Measurements from ENCODE around the gene PEPD.

The PEPD gene

DNA sequence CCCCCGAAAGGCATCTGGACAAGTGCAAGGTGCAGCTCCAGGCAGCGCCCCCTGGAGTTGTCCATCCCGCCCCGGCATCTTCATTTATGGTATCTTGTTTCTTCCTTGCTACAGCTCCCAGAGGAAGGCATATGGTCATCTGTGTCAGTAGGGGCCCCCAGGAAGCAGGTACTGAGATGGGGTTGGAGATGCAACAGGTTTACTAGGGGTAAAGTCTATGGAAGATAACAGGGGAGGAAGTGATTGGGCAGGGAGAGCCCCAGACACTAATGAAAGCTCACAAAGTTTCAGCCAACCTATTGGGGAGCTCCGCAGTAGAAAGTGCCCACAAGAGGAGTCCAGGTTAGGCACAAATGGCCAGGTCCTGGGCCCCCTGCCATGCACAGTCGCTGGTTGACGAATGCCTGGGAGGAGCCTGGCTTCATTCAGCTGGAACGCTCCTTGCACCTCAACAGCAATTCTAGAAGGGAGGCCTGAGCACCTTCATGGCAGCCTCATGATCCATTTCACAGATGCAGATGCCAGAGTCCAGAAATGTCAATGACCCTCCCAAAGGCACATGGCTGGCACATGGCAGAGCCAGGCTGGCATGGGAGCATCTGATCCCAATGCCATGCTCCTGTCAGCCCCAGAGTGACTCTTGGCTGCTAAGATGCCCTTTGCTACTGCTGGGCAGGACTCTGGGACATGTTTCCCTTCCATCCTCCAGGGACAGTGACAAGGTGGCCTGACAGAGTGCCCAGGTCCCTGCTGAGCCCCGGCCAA is 23.8 kb upstream of the PEPD start:
- DNase-seq, result no peak

DNA sequence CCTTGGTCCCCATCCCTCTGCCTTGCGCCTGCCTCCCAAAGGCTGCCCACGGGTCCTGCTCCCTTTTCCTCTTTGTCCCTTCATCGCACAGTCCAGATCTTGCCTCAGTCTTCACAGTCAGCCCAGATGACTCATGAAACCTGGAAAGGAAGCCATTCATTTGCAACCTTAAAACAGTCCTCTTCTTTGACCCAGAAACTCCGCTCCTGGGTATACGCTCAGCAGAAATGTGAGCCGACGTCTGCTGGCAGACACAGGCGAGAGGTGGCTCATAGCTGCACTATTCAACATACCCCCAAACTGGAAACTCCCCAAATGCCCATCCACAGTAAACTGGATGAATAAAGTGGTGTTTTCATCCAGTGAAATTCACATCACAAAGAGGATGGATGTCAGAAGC is 13.6 kb upstream of the PEPD start:
- no peak for DNase-seq

DNA sequence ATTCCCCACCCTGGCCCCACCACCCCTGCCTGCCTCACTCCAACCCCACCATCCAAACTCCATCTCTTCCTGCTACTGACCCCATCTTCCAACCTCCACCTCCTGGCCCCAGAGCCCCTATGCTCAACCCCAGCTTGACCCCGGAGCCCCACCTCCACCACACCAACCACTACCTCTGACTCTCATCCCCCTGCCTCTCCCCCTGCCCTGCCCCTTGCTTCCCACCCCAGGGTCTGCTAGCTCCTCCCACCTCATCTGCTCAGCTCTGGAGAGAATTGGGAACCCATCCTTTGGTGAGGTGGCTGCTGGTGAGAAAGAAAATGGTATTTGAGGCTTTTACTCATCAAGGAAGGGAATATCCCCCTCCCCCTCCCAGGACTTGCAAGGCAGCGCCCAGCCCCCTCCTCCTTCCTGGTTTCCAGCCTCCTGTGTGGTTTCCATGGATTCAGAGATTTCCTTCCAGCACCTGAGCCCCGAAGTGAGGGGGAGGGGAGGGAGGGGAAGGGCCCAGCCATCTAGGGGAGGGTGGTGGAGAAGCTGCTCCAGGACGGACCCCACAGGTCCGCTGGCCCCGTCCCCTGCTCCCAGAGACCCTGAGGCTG is 11.4 kb upstream of the PEPD start:
- DNase-seq, result no peak

DNA sequence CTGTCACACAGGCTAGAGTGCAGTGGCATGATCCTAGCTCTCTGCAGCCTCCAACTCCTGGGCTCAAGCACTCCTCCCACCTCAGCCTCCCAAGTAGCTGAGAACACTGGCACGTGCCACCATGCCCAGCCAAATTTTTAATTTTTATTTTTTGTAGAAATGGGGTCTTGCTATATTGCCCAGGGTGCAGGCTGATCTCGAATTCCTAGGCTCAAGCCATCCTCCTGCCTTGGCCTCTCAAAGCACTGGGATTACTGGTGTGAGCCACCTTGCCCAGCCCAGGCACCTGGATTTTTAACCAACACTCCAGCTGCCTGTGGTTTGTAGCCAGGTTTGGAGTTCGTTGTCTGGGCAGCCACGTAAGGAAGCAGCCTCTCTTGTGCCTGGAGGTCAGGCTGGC is 9.3 kb upstream of the PEPD start:
- DNase-seq, result no peak

DNA sequence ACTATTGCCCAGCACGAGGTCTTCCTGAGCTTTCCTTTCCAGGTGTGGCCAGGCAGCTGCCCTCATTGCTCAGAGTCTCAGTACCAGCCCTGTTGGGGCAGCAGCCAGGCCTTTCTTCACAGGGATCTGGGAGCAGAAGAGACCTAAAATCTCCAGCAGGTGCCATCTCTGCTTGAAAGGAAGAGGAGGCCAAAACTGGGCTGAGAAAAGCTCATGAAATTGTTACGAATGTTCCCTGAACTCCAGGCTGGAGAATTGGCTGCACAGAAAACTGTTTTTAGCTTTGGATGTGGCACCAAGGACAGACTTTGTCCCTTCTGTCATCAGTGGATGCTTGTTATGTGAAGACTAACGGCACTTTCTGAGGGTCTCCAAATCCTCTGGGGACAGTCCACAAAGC is 8.7 kb upstream of the PEPD start:
- DNase-seq, result no peak

DNA sequence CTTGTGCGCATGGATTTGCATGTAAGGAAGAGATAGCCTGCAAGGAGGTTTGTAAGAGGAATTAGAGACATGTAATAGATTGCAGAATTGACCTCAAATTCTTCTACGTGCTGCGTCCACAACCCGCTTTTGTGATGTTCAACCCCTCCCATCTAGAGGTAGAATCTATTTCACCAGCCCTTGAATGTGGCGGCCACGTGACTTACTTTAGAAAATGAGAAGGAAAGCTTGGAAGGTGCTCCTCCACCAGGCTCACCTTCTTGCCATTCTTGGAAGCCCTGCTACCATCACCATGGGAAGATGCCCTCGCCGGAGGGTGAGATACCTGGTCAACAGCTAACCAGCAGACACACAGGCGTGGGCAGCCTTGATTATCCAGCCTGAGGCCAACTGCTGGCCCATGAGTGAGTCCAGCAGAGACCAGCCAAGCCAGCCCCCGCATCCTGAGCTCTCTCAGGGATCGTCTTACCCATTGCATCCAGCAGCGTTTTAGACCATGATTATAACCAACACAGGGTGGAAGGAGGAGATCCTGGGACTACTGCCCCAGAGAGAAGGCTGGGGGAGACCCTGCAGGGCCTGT is 7.6 kb upstream of the PEPD start:
- no peak for DNase-seq

DNA sequence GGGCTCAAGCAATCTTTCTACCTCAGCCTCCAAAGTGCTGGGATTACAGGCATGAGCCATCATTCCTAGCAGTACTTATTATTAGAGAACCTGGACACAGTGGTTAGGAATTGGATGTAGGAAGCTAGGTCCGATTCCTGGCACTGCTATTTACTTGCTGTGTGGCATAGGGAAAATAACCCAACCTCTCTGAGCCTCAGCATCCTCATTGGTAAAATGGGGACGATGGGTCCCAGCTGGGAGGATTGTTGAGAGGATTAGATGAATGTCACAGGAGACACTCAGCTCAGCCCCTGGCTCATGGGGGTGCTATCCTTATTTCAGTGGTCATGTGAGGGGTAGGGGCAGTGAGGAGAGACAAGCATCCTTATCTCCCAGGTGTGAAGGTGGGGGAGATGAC is 6.8 kb upstream of the PEPD start:
- no peak for DNase-seq

DNA sequence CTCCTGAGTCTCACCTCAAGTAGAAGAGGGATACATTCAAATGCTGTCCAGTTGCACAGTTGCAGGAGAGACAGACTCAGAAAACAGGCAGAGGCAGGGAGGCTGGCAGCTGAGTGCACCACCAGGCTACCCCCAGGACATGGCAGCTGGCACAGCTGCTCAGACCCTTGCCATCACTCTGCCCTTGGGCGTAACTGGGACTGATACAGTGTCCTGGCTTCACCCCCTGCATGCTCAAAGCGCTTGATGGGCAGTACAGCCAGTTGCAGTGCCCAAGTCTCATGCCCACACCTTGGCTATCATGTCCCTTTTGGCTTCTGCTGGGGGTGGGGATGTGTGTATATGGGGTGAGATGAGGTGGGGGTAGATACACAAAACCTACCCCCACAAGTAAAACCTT is 5.5 kb upstream of the PEPD start:
- DNase-seq, result no peak

DNA sequence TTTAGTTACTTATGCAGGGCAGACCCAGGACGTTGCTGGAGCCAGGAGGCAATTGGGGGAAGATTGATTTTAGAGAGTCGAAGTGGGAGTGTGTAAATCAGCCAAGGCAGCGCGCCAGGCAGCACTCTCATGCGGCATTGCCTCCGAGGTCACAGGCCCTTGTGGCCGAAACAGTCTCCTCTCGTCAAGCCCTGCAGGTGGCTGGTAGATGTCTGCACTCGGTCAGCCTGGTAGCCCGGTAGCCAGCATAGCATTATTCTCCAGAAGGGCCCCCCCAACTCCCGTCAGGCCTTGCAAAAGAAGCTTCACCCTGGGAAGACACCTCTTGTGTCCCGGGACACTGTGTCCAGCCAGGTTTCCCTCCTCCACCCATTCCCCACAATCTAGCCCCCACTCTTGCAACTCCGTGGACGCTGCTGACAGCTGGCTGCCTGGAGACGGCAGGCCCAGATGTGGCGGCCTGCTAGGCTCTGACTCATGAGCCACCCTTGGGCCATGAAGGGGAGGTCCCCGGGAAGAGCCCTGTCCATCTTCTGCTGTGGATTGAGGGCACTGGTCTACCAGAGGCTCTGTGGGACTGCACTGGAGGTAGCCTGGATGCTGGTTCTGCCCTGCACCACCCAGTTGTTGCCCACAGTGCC is 2.6 kb upstream of the PEPD start:
- no peak for DNase-seq

DNA sequence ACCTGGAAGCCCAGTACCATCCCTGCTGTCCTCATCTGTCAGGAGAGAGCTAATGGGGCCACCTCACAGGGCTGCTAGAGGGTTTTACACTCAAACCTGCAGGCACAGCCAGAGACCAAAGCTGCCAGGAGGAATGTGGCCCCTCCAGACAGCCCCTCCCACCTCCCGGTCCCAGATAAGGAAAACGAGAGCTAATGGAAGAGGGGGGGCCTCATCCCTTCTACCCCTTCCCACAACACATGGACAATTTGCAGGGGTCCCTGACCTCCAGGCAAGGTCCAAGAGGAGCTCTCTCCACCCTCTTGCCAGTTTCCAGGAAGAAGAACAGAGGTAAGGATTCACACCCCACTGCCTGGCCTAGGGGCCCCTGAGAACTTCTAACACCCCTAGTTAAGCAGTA is 1.6 kb upstream of the PEPD start:
- no peak for DNase-seq

DNA sequence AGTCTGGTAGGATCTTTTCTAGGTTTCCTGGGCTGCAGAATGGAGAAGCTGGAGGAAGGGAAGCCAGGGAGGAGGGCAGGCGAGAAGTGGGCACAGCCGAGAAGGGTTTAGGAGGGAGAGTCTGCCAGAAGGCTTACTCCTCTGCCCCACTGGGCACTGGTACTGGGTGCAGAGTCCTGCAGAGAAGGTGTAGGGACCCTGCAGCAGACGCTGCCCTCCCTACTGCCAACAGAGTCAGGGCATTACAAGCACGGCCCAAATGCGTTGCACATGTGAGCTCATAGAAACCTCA is 726 bp upstream of the PEPD start:
- no peak for DNase-seq

DNA sequence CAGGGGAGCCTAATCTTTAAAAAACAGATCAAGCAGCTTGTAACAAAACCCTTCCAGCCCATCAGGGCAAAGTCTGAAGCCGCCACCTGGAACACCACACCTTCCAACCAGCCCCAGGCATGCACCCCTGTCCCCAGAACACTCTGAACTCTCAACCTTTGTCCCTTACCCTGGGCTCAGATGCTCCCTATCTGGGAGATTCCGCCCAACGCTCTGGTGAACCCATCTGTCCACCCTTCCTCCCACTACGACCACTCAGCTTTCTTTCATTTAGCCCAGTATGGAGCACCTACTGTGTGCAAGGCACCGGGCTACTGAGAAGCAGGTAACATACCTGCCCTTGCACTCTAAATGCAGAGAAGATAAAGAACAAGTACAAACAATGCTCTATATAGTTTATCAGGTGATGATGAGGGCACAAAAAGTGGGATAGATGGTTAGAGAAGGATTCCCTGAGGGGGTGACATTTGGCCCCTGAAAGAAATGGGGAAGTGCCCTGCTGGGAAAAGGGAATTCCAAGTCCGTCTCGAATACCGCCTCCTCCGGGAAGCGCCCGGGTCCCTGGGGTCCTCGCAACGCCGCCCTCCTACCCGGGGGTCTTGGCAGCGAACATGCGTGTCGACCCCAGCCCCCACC is 629 bp downstream of the PEPD start:
- no peak for DNase-seq

DNA sequence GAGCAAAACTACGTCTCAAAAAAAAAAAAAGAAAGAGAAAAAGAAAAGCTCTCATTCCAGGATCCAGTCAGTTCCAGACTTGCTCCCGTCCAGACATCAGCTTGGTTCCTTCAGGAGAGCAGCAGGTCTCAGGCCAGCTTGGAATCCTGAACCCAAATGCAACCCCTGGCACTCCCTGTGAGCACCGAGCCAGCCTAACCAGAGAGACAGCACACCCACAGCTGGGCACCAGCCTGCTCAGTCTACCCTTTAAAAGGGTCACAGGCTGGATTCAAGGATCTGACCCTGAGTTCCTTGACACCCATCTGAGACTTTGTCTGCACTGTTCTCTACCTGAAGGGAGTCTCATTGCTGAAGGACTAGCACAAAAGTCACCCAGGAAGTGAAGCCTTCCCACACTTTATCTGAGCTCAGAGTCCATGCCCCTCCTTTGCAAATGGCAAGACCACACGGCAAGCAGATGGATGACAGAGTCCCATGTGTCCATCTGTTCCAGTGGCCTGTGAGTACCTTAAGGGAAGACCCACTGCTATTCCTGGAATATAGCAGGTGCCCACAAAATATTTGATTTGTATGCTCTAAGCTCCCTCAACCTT is 1.4 kb downstream of the PEPD start:
- no peak for DNase-seq

DNA sequence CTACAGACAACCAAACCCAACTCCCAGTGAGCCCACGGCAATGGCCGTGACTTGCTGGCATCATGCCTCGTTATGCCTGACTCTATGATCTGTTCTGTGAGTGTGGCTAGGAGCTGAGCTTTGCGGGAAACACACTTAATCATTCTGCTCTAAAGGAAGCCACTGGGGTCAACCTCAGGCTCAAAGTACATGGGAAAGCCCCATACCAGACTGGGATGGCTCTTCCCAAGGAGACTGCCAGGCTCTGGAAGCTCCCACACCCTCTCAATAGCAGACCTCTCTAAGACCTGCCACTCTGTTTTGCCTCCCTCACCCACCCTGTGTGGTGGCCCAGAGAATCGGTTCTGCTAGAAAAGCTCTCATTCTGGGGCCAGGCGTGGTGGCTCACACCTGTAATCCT is 2.2 kb downstream of the PEPD start:
- no peak for DNase-seq

DNA sequence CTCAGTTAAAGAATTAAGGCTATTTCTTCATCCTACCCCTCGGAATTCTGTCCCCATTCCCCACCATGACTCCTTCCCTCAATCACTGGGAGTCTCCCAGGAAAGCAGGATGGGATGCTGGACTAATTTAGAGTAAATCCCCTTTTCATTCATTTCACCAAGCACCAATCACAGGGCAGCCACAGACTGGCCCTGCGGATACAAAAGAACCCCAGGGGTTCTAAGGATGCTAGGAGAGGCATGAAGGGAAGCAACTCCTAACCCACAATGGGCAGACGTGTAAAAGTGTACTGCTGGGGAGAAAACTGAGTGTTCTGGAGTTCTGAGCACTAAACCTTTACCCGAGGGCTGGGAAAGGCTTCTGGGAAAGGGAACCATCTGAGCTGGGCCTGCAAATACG is 3.0 kb downstream of the PEPD start:
- DNase-seq, result no peak

DNA sequence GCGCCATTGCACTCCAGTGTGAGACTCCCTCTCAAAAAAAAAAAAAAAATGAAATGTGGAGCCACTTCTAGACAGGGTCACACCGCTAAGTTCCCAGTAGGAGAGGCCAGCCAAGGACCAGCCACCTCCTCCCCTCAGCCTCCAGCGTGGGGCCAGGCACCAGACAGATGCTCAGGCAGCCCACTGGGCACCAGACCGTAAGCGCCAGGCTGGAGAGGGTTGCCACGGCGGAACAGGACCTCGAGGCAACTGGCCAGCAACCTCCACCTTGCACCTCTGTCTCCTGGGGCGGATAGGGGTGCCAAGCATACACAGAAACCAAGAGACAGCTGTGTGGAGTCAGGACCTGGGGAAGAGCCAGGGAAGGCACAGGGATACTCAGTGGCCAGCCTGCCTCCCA is 3.7 kb downstream of the PEPD start:
- no peak for DNase-seq

DNA sequence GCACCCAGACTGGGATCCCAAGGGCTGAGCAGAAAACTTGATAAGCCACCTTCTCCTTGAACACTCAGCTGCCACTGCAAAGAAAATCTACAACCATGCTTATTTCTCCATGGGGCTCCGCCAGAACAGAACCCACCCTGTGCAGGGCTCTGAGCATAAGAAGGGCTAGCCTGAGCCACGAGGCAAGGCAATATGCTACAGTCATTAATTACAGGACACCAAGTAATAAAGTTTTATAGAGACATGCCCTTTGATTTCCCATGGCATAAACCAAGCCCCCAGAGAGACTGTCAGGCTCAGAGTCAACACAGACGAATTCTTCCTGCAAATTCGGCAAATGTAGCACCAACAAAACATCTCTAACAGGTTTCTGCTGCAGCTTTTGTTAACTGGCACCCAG is 5.7 kb downstream of the PEPD start:
- no peak for DNase-seq

DNA sequence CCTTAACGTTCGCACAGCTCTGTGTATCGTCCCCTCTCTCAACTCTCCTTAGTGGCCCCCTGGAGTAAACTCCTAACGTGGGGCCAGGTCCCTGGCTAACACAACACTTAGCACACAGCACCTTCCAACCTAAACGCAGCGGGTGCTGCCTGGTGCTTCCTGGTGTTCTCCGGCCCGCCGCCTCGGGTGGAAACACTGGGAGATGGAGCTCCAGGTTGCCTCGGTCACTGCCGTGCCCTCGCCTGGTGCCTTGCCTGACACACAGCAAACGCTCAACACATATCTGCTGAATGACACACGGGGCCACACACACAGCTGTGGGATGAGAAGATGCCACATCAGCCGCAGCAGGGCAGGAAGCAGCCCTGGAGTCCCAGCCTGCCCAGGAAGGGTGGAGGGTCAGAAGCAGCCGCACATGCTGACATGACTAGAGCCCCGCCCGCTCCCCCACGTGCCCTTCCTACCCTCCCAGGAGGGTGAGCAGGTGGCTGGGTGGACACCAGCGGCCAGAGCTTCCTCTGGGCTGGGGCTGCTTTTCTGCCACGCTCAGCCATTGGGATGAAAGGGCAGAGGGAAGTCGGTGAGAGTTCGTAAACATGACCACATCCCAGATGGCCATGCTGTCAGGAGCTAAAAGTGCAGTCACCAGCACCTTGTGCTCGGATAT is 6.6 kb downstream of the PEPD start:
- DNase-seq, result no peak

DNA sequence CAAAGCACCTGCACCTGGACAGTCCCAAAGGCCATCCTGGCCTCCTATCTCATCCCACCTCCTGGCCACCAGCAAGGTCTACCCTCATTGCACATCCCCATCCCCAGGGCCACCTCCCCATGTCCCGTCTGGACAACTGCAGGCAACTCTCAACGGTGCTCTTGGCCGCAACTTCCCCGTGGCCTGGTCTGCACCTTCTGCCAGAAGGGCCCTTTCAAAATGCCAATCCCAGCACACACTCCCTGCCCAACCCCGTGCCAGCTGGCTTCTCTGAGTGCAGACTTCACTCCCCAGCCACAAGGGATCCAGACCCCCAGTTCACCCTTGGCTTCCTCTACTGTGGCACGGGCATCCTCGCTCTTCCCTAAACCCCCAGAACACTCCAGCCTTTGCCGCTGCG is 8.2 kb downstream of the PEPD start:
- no peak for DNase-seq

DNA sequence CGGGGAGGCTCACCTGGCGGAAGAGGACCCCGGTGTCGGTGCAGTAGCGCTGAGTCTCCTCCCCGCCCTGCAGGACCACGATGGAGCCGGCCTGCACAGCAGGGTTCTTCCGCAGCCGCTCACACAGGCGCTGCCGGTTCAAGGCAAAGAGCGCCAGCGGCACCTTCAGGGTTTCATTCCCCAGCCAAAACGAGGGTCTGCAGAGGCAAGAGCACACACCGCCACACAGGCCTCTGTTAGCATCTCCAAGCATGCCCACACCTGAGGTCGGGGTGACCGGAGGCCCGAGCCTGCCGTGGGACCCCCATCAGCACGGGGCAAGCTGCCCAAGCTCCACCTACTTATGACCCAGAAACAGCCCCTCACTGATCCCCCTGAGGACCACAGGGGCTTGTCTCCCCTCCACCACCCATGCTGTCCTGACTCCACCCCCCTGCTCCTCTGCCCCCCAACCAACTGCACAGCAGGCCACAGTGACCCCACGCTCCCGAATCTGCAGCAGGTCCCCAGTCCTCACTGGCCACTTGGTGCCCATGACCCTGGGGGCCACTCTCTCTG is 8.9 kb downstream of the PEPD start:
- no peak for DNase-seq

DNA sequence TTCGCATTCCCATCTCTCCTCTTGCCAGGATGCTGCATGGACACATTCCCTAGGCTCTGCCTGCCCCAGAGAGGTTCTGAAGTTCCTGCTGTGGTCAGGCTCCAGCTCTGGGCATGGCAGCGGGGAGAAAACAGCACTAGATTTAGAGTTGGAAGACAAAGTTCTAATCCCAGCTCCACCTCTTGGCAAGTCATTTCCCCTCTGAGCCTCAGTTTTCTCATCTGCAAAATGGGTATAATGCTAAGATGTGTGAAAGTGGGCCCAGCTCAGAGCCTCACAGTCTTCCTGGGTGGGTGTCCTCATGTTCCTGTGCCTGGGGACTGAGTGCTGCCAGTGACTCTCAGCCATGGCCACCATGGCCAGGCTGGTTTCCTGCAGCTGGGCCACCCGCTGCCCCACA is 9.6 kb downstream of the PEPD start:
- DNase-seq, result no peak

DNA sequence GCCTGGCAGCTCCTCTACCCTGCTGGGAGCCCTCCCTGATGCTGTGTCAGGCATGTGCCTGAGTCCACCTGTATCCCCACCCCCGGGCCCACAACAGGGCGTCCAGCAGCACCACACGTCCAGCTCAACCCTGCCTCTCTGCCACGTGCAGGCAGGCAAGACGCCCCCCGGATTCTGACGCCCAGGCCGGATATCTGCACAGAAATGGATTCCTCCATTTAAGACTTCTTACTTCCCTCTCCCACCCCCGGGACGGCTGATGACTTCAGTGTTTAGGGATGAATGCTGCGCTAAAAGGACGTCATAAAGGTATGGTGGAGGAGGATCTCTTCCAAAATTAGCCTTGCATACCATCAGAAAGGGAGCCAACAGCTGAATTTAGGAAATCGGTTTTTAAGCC is 10.2 kb downstream of the PEPD start:
- DNase-seq, result no peak

Measured in CD4-positive, alpha-beta T cell treated with Interleukin-10 for 1 hour (primary cell).